HFFc6 (cell line): ENCODE data around the gene RRP7A. TPM values are rescaled to one million over a fixed set of nuclear protein-coding genes. Genes with fewer than 3 reads are reported as not detected.
"Not testable (repeated sequence)": the region's sequence is repeated elsewhere in the genome, so short reads cannot be mapped to it uniquely, and the experiment has no call there.

Experiments used
- DNase-seq: peaks from one replicate; pipeline ENCODE4 v3.0.0-alpha.2; 2018
- H3K27ac Mint-ChIP-seq: 2 replicates; pipeline ENCODE4 v1.8.0; 2020; ENCODE audit warnings: mild to moderate bottlenecking, mixed read lengths
- H3K27me3 Mint-ChIP-seq: 2 replicates; pipeline ENCODE4 v1.8.0; 2021; ENCODE audit warnings: mild to moderate bottlenecking, moderate library complexity, mixed read lengths; ENCODE audit not compliant: insufficient read depth
- H3K36me3 Mint-ChIP-seq: 2 replicates; pipeline ENCODE4 v1.8.0; 2021; ENCODE audit warnings: low read depth, mixed read lengths
- H3K4me1 Mint-ChIP-seq: 2 replicates; pipeline ENCODE4 v1.8.0; 2020; ENCODE audit warnings: low read depth, mixed read lengths
- H3K4me3 Mint-ChIP-seq: 2 replicates; pipeline ENCODE4 v1.8.0; 2020; ENCODE audit warnings: mild to moderate bottlenecking, moderate library complexity, mixed read lengths
- H3K9me3 Mint-ChIP-seq: 2 replicates; pipeline ENCODE4 v1.8.0; 2020; ENCODE audit warnings: mild to moderate bottlenecking, mixed read lengths
- total RNA-seq, 6 experiments: library from RNA; stranded (reverse); fragmentation: NEBNext Ultra II Directional; extraction: Animal tissue kit (Norgen Biotek cat#: 25700); gene quantifications; 2 replicates in 1 of 6; 3 replicates in 5 of 6; pipeline ENCODE4 v1.2.3, GENCODE V29; 2021
- TF ChIP-seq, protein P1 (sequence below): fragments of 200-600 bp; sonication (generic); IDR thresholded peaks from 2 replicates; pipeline ENCODE4 v1.5.0; 2021; ENCODE audit warnings: antibody characterized with exemption, mild to moderate bottlenecking

RRP7A gene
- total RNA-seq, 6 experiments from 2014 or later: 88.7 to 107 (median 97.5) TPM

DNA sequence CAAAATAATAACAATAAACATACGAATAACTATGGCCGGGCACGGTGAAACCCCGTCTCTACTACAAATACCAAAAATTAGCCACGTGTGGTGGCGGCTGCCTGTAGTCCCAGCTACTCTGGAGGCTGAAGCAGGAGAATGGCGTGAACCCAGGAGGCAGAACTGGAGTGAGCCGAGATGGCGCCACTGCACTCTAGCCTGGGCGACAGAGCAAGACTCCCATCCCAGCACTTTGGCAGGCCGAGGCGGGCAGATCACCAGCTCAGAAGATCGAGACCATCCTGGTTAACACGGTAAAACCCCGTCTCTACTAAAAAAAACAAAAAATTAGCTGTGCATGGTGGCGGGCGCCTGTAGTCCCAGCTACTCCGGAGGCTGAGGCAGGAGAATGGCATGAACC is 17.0 kb upstream of the RRP7A start:
- H3K4me3 Mint-ChIP-seq, H3K9me3 Mint-ChIP-seq, DNase-seq, H3K36me3 Mint-ChIP-seq: not testable (repeated sequence)
- Mint-ChIP-seq H3K27me3 (peaks cover 12% of the 10 kb centered on the region), H3K27ac (peak overlapping the region; percentile 73; the same call in 1 of the 2 replicates), H3K4me1 (peaks cover 42% of the 10 kb centered on the region)

DNA sequence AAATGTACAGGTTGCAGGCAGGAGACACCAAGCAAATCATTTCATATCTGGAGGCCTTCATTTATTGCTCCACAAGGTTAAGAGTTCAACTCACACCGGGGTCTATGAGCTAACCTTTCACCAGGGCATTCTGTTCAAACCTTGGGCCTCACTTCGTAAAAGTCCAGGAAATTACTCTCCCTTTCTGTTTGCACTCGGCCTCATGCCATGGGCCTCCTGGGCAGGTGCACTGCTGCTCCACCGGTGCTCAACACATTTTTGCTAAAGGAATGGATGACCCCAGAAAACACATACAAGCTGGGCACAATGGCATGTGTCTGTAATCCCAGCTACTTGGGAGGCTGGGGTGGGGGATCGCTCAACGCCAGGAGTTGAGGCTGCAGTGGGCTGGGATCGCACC is 16.6 kb upstream of the RRP7A start:
- Mint-ChIP-seq H3K4me3 (no peak overlapping the region), H3K36me3 (no peaks in the 10 kb centered on the region), H3K27ac (no peak overlapping the region), H3K9me3 (no peaks in the 10 kb centered on the region), H3K27me3 (peaks cover 13% of the 10 kb centered on the region), H3K4me1 (peaks cover 38% of the 10 kb centered on the region)
- TF ChIP-seq, protein P1, sequence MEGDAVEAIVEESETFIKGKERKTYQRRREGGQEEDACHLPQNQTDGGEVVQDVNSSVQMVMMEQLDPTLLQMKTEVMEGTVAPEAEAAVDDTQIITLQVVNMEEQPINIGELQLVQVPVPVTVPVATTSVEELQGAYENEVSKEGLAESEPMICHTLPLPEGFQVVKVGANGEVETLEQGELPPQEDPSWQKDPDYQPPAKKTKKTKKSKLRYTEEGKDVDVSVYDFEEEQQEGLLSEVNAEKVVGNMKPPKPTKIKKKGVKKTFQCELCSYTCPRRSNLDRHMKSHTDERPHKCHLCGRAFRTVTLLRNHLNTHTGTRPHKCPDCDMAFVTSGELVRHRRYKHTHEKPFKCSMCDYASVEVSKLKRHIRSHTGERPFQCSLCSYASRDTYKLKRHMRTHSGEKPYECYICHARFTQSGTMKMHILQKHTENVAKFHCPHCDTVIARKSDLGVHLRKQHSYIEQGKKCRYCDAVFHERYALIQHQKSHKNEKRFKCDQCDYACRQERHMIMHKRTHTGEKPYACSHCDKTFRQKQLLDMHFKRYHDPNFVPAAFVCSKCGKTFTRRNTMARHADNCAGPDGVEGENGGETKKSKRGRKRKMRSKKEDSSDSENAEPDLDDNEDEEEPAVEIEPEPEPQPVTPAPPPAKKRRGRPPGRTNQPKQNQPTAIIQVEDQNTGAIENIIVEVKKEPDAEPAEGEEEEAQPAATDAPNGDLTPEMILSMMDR: no peak
- no peak for DNase-seq

DNA sequence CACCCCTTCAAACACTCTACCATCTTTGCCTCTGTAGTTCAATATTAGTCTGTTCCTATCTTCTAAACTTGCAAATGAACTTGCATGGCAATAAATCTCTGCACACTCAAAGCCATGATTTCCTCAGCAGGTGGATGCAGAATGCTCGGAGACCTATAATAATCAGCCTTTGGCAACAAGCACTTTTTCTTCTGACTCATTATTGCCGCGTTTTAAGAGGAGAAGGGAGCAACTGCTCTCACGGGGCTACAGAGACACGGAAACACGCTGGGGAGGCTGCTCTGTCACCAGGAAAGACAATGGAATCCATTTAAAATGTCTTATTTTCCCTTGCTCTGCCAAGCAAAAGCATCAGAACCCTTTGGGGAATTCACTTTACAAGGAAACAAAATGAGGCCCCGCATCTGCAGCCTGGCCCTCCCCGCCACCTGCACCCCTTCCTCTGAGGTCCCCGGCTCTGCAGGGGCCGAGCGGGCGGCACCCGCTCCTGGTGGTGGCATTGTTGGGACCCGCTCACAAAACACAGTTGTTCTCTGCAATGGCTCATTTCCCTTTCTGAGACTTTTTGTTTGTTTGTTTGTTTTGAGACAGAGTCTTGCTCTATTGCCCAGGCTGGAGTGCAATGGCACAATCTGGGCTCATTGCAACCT is 15.6 kb upstream of the RRP7A start:
- not testable (repeated sequence) for H3K36me3 Mint-ChIP-seq, DNase-seq, H3K27ac Mint-ChIP-seq, H3K9me3 Mint-ChIP-seq, H3K4me3 Mint-ChIP-seq
- H3K4me1 Mint-ChIP-seq: peaks cover 32% of the 10 kb centered on the region
- peaks cover 21% of the 10 kb centered on the region for H3K27me3 Mint-ChIP-seq

DNA sequence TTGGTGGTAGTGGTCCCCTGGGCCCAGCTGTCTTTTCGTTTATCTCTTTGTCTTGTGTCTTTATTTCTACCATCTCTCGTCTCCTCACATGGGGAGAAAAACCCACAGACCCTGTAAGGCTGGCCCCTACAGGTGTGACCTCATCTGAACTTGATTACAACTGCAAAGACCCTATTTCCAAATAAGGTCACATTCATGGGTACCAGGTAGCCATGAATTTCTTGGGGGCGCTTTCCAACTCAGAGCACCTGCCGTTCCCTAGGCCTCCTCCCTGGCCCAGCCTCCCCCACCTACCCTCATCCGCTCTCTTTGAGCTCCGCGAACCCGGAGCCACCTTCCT is 14.0 kb upstream of the RRP7A start:
- H3K36me3 Mint-ChIP-seq: no peaks in the 10 kb centered on the region
- DNase-seq: no peak
- no peak overlapping the region for H3K27ac Mint-ChIP-seq
- H3K4me1 Mint-ChIP-seq: peaks cover 28% of the 10 kb centered on the region
- no peaks in the 10 kb centered on the region for H3K9me3 Mint-ChIP-seq
- no peak overlapping the region for H3K4me3 Mint-ChIP-seq
- H3K27me3 Mint-ChIP-seq: peaks cover 31% of the 10 kb centered on the region
- TF ChIP-seq, protein P1: no peak

DNA sequence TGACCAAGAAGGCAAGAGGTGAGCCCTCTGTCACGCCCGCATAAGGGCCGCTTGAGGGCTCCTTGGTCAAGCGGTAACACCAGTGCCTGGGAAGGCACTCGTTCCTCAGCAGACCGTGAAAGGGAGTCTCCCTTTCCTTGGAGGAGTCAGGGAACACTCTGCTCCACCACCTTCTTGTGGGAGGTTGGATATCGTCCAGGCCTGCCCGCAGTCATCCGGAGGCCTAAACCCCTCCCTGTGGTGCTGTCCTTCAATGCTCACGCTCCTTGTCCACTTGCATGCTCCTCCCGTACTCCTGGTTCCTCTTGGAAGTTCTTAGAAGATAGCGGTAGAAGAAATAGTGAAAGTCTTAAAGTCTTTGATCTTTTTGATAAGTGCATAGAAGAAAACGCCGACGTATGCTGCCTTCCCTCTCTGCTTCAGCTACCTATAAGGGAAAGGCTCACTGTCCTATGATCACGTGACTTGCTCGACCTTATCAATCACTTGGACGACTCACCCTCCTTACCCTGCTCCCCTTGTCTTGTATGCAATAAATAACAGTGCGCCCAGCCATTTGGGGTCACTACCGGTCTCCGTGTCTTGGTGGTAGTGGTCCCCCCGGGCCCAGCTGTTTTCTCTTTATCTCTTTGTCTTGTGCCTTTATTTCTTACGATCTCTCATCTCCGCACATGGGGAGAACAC is 11.9 kb upstream of the RRP7A start:
- H3K36me3 Mint-ChIP-seq, DNase-seq, H3K27ac Mint-ChIP-seq, H3K4me3 Mint-ChIP-seq, H3K9me3 Mint-ChIP-seq: not testable (repeated sequence)
- H3K4me1 Mint-ChIP-seq: peaks cover 13% of the 10 kb centered on the region
- peaks cover 32% of the 10 kb centered on the region for H3K27me3 Mint-ChIP-seq

DNA sequence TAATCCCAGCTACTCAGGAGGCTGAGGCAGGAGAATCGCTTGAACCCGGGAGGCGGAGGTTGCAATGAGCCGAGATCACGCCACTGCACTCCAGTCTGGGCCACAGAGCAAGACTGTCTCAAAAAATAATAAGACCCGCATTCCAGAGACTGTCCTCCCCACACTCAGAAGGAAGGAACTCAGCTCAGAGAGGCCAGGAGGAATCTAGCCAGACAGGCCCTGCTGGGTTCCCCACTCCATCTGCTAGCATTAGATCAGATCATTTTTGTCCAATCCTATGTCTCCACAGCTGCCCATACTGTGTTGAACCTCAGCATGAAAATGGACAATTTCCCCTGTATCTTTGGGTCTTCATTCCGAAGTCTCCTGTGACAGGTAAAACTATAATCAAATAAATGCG is 9.8 kb upstream of the RRP7A start:
- not testable (repeated sequence) for DNase-seq, H3K27ac Mint-ChIP-seq, H3K9me3 Mint-ChIP-seq, H3K4me3 Mint-ChIP-seq, H3K36me3 Mint-ChIP-seq
- H3K4me1 Mint-ChIP-seq: peaks cover 13% of the 10 kb centered on the region
- H3K27me3 Mint-ChIP-seq: peaks cover 41% of the 10 kb centered on the region

DNA sequence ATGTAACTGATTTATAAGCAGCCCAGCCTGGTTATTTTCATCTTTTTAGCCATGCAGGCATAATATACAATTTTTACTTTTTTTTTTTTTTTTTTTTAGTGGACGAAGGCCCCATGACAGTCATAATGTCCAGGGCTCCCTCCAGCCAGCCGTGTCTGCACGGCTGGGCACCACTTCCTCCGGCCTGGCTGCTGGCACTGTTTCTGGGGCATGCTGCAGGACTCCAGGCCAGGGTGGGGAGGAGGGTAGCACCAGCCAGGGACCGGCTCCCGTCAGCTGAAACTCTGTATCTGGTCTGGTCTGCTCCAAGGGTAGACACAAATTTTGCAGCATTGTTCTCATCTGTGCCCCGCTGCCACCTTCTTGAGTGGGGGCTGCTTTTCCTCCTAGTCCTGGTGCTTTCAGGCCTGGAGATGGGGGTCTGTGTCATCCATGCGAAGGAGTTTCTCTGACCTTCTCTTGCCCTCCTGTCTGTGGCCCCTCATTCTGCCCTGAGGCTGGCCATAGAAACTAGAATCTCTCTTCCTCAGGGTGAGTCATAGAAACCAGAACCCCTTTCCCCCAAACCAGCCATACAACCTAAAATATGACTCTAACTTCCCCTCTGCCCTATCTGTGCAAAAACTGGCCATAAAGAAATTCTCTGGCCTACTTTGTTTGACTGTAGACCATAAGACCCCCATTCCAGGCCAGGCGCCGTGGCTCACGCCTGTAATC is 9.2 kb upstream of the RRP7A start:
- TF ChIP-seq, protein P1: no peak
- Mint-ChIP-seq H3K4me1 (peaks cover 12% of the 10 kb centered on the region), H3K9me3 (no peaks in the 10 kb centered on the region), H3K27ac (no peak overlapping the region), H3K36me3 (no peaks in the 10 kb centered on the region), H3K4me3 (no peak overlapping the region), H3K27me3 (peaks cover 38% of the 10 kb centered on the region)
- no peak for DNase-seq
